Kidney tubule cell (primary cell): ENCODE results near the gene CYTH3.

Experiments used
- DNase-seq: peaks from one replicate; pipeline ENCODE4 v3.0.0-alpha.2; 2018; ENCODE audit warnings: low spot score

Gene CYTH3

DNA sequence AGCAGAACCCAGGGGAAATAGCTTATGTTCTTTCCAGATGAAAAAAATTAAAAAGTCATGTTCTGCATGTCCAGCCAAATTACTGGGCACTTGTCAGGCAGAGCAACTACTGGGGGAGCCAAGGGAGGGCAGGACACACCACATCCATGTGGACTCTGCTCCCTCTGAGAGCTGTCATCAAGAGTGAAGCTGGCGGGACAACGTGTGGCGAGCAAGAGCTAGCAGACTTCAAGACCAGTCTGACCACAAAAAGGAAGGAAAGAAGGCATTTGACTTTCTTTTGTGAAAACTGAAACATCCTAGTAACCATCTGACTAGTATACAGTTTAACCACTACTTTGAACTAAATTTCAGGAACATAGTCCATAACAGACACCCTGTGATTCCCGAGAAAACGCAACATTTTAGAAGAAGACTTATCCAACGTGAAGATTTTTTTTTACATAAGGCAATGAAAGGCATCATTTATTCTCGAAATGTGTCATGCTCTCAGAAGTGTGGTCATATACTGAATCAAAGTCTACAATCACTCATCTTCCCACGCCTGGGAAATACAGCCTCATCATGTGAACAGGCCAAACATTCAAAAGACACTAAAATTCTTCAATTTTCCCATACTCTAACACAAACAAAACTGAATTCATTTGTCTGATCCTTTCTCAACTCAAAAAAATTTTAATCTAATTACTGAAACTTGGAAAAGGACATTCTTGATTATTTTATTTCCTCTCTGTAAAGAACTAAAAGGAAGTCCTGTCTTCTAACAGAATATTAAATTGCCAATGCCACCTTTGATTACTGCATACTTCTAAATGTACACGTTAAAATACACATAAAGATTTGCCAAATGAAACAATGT, 15.5 kb downstream of the CYTH3 start:
- DNase-seq = peak; percentile 9

DNA sequence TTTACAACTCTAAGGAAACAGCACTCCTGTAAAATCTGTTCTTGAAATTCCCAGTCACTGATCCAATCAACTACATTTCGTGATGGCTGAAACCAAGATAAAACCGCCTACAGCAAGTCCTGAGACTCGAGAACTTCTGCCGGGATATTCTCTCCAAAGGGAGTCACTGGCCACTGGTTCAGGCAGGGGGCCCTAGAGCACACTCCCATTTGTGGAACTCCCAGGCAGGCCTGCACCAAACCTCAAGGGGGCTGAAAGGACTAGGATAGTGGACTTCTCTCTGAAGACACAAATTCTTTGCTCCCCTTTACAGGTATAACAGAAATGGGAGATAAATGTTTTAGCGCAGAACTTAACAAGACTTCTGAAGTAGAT, 16.3 kb downstream of the CYTH3 start:
- no peak for DNase-seq

DNA sequence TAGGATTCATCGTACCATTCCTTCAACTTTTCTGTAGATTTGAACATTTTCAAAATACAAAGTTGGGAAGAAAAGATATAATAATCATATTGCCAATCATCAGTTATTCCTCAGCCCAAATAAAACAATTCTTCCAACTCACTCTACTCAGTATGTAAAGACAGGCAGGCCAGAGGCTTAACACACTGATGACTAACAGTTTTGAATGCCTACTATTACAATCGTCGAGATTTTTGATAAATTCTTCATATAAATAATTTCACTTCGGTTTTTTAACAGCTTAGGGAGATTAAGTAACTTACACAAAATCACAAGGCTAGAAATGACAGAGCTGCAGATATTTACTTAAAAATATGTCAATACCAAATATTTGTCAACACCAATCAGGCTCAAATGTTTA, 17.6 kb downstream of the CYTH3 start:
- DNase-seq = no peak

DNA sequence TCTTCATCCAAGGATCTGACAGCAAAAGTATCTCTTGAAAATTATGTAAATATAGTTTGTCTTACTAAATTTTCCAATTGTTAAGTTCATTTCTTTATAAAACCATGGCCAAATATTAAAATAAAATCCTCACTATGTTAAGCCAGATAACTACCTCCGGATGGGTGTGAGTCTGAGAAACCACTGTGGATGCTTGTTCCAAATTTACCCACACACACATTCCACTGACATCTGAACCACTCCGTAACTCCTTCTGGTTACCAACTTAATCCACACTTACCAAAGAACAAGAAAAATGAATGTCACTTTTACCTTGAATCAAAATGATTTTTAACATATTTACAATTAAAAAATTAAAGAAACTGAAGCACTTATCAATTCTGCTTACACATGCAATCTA, 19.7 kb downstream of the CYTH3 start:
- no peak for DNase-seq

DNA sequence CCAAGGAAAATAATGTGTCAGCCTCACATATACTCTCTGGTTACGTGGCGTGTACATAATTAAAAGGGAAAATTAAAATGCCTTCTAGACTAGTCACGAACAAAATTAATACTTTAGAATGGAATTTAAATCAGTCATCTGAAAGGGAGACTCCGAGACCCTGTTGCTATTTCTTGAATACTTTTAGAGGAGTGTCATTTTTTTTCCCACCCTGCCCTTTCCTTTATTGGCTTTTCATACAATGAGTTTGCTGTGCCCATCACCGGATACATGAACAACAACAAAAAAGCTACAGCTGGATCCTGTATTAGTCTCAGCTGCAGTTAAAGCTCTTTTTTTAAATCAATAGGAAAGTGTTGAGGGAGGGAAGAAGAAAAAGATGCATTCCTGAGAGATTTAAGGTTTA, 20.1 kb downstream of the CYTH3 start:
- no peak for DNase-seq

DNA sequence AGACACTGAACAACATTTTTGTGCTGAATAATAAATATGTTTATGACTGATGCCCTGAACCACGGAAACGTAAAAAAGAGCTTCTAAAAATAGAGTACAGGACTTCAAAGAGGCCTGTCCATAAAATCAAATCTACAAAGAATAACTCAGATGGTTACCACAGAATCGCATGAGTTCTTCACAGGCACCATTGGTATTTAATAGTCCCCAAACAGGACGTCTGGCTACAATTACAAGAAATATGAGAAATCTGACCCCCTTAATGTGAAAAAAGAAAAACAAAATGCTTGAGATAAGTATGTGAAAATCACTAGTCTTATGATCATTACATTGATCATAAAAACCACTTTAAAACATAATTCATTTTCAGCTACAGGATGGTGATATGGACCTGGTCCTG, 20.8 kb downstream of the CYTH3 start:
- no peak for DNase-seq

DNA sequence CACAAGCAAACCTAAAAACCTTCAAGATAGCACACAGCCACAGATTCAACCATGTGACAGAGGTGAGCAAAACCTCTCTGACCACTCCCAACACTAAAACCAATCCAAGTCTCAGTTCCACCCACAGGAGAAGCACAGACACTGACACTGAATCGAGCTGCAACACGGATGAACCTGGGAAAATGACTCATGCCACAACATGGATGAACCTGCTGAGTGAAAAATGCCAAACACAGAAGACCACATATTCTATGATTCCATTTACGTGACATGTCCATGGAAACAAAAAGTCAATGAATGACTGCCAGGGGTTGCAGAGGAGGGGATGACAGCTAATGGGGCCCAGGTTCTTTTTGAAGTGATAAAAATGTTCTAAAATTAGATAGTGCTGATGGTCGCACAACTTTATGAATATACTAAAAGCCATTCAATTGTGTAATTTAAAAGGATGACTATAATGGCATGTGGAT, 22.0 kb downstream of the CYTH3 start:
- no peak for DNase-seq

DNA sequence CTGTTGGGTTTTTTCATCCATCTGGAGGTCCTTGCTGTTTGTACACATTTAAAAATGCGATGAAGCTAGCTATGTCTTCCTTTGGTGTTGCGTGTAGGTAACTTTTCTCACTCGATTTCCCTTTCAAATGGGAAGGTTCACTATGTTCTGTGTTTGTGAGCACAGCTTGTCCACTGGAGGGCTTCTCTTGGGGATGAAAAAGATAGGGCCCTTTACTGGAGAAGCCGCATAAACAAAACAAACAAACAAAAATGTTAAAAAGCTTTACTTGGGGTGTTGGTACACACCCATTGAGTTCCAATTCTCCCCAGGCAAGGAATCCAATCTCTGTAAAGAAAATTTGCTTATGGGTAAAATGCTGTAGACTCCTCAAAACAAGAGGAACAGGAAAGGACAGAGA, 23.4 kb downstream of the CYTH3 start:
- no peak for DNase-seq

DNA sequence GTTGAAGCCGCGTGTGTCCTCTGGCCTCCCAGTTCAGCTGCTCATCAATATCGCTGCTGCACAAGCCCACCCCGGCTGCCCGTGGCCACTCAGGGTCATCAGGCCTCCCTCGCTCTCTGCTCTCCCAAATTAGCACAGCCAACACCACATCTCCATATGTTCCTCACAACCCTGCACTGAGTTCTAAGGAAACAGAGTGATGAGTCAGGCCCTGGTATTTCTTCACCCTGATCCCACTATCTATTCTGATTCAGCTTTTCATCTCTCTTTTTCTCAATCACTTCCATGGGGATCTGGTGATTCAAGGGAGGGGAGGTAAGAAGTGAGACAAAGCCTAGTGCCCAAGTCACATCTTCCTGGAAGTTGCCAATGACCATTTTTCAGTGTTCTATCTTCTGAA, 23.8 kb downstream of the CYTH3 start:
- peak; percentile 55 for DNase-seq

DNA sequence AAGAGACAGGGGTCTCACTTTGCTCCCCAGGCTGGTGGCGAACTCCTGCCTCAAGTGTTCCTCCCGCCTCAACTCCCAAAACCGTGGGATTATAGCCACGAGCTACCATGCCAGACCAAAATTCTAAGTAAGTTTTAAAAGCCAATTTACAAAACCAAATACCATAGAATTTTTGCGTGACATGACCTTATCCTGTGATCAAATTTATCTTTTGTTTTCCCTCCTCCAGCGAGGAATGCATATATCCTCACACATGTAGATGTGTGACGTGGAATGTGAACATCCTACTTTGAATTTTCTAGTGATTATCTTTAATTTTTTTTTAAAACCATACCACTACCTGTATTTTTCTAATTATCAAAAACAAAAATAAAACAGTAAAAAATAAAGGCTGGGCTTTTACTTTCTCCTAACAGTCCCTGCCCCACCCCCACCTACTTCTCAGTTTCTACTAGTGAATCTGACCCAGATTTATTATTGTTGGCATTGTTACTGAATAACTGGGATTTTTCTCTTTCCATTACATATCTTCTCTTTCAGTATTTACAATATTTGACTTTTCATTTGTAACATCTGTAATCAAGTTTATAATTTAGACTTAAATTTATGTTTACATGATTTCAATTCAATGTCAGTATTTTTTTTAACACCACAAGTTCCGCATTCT, 26.0 kb downstream of the CYTH3 start:
- DNase-seq = no peak

DNA sequence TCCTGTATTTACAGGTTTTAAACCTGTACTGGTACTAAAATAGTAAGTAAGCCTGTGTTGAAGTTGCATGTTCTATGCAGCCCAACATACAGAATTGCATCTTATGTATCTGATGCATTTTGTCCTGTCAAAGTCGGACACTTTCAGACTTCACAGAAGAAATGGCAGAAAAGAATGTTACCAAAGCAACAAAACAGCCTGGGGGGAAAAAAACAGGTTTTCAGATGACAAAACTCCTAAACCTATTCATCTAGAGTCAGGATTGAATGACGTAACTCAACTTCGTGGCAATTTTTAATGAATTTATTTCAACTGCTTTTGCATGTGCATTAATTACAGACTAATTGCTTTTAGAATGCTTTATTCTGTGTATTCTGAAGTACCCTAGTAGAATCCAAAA, 28.4 kb downstream of the CYTH3 start:
- DNase-seq = no peak

DNA sequence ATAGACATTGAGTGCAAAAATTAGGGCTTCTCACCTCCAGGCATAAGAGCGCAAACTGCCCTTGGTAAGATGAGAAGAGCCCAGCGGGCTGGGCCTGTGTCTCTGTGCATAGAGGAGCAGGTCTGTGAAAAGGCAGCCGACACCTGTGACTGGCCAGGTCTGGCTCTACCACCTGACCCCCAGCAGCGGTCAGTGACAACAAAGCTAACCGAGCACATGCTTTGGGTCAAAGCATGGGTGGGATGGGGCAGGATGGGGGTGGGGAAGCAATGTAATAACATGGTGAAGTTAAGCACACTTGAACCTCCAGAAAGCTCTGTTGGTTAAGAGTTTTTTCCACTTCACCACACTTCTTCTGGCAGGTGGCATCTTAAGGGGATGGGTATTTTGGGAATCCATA, 29.3 kb downstream of the CYTH3 start:
- no peak for DNase-seq

DNA sequence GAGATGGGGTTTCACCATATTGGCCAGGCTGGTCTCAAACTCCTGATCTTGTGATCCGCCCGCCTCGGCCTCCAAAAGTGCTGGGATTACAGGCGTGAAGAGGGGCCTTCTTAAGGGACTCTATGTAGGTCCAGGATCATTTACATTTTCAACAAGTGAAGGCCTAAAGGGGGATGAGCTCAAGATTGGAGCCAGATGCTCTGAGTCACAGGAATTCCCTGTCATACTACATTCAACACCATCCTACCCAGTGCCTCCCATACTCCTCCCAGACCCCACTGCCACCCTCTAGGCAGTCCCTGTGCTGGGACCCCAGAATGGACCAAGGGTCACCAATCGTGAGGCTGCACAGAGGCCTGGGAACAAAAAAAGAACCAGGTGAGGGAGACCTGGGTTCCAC, 29.9 kb downstream of the CYTH3 start:
- DNase-seq = no peak

DNA sequence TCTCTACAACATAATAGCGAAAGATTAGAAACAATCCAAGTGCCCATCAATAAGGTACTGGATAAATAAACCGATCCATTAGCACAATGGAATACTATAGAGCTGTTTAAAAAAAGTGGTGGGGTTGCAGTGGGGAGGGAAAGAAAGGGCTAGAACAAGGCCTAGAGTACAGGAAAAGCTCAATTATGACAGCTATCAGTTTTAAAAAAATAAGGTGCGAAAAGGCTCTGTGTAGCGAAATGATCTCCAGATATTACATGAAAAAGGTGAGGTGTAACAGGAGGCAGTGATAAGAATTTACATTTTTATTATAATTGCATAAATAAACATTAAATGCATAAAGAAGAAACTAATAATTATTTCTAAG, 30.8 kb downstream of the CYTH3 start:
- no peak for DNase-seq

DNA sequence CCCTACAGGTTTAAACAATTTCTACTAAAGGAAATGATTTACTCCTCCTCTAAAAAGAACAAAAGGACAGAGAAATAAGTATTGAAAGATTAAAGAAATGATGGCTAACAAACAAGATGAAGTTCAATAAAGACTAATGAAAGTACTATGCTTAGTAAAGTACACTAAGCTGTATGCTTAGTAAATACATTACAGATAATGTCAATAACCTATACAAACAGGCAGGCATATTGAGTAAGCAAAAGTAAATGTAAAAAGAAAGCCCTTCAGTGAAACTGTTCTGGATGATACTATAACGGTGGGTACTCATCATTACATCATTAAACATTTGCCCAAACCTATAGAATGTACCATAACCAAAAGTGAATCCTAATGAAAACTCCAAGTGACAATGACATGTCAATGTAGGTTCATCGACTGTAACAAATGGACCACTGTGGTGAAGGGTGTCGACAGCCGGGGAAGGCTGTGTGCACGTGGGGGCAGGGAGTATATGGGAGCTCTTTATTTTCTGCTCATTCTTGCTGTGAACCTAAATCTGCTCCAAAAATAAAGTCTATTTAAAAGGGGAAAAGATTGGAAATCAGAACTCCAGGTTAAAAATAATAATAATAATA, 34.0 kb downstream of the CYTH3 start:
- no peak for DNase-seq

DNA sequence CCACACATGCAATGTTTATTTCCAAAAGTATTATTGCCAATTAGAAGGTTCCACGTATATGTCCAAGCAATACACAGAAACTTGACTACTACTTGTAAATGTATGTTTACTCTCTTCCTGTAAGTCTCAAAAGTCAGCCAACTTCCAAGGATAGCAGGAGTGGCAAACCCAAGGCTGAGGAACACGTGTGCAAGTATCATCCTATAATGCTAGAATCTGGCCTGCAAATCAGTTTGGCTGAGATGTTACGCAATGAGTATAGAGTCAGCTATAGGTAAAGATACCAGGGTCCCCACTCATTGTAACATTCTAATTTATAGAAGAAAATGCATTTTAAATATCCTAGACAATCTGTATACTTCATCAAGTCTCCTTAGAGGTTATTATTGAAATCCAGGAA, 34.7 kb downstream of the CYTH3 start:
- no peak for DNase-seq

DNA sequence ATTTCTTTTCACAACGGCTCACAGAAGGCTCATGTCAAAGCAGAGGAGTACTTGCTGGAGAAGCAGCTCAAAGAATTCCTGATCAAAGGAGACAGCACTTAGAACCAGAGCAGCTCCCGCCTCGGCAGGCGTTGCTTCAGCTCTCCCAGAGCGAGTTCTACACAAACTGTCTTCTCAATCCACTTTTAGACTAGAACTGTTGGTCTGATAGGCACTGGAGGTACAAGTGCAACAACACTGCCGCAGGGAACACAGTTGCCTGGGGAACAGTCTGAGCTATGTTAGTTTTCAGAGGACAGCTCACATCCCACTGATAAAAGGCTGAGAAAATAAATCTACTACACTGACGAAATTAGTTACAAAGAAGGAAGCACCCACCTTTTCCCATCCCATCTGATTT, 35.4 kb downstream of the CYTH3 start:
- no peak for DNase-seq

DNA sequence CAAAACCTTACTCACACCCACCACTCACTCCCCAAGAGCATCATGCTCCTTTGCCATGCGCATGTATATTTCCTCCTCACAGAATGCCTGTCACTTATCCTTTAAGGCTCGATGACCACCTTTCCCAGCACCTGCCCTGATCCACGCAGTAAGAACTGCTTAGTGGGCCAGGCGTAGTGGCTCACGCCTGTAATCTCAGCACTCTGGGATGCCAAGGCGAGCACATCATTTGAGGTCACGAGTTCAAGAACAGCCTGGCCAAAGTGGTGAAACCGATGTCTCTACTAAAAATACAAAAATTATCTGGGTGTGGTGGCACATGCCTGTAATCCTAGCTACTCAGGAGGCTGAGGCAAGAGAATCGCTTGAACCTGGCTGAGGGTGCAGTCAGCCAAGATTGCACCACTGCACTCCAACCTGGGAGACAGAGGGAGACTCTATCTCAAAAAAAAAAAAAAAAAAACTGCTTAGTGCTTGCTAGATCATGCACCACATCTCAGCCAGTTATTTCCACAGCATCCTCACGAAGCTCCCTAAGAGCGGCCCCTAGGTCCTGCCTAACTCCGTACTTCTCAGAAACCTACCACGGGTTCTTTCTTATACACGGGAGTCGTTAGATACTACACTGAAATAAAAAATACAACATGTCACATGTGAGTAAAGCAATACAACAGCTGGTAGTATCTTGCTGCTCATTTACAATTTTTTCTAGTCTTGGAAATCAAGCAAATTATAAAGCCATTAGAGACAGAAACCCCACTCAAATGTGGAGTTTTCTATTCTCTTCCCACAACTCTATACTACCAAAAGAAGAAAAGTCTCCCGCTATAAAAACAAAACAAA, 37.2 kb downstream of the CYTH3 start:
- no peak for DNase-seq

DNA sequence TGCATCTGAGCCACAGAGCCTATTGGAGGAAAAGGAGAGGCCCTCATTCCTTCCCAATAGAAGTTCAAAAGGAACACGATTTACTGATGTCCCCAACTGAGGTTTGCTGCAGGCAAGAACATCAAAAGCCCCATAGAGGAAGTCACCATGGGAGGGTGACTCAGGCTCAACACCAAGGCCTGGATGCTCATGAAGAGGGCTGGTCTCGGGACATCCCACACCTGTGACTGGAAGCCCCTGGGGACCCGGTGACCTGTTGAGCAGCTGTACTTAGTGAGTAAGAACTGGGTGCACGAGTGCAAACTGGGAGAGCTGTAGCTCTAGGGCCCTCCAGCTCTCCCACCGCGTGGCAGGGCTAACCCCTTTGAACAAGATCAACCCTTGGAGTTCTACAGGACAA, 38.0 kb downstream of the CYTH3 start:
- no peak for DNase-seq

DNA sequence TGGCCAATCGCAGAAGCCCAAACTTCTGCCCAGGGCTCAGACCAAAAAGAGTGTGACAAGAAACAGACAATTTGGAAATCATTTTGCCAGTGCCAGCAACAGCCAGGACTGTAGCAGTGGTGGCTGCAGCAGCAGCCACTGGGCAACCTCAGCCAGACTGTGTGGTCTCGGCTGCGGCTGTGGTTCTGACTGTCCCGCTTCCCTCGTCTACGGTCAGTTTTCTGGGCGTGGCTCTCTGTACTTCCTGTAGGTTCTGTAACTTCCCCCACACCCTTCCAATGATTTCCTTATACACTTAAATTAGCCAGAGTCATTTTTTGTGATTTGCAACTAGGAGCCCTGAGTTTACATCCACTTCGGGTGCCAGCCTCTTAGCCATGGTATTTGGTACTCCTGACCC, 39.9 kb downstream of the CYTH3 start:
- no peak for DNase-seq

DNA sequence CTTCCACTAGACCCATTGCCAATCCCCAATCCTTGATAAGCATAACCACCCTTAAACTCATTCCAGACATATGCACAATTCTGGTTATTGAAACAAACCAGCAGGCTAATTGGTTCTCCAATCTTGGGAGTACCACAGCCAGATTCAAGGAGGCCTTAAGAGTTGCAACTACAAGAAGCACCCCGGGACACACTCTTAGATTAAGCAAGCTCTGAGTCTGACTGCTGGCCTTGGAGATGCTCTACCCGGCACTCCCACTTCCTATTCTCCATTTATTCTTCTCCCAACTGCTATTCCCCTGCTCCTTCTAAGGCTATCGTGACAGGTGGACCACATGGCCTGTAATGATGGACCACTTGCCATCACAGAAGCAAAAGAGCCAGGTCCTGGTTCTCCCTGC, 40.3 kb downstream of the CYTH3 start:
- no peak for DNase-seq

DNA sequence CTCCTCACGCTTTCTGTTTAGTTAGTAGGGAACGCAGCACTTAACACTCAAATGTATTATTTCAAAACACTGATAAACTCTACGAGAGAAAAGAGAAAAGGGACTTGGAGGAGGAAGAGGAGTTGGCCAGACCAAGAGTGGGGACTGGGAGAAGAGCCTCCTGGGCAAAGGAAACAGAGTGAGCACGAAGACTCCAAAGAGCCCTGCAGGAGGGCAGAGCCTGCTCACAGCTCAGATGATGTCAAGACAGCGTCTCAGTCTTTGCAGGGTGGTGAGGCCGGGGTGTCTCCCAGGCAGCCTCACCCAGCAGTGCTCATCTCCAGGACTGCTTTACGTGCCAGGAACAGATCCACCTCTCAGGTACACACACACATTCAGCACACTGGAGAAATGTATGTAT, 41.2 kb downstream of the CYTH3 start:
- no peak for DNase-seq
